ENCODE data around the gene PAGR1. TPM values are rescaled to one million over a fixed set of nuclear protein-coding genes. Genes with fewer than 3 reads are reported as not detected.

Gene PAGR1
- total and polyA plus RNA-seq, 2 experiments from 2014 or later = 19.3 to 23.6 TPM

DNA sequence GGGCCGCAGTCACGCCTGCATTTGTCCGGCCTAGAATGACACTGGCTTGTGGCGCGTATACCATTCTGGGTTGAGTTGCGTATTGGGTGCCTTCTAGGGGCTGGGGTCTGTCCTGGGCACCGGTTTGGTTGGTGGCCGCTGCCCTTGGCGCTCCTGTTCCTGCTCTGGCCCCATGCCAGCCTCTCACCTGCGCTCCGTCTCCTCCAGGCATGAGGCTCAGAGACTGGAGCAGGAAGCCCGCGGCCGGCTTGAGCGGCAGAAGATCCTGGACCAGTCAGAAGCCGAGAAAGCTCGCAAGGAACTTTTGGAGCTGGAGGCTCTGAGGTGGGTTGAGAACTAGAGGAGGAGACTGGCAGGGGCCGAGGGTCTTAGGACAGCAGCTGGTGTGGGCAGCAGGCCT lies 29.7 kb downstream of the PAGR1 start:
- no peaks in the 10 kb centered on the region for H3K9me3 ChIP-seq (ENCODE audit: low read depth)
- H3K27ac ChIP-seq = no peak overlapping the region
- H4K20me1 ChIP-seq (ENCODE audit: insufficient read depth) = no peaks in the 10 kb centered on the region
- H3K9ac ChIP-seq = no peak overlapping the region
- H3K4me2 ChIP-seq (ENCODE audit: unreplicated experiment) = no peak overlapping the region
- WGBS, 2 experiments (ENCODE audit: low coverage in 1 of 2, low lambda C conversion rate in 2 of 2, missing lambda C conversion rate in 2 of 2) = 83 to 88% methylated on average over 18 of the region's 18 CpGs
- peaks cover 9% of the 10 kb centered on the region; the same call in 1 of the 2 replicates for H3F3A ChIP-seq (ENCODE audit: insufficient read depth)
- DNase-seq = no peak
- TF ChIP-seq EZH2 (IDR thresholded peaks at IDR 0.05; ENCODE audit: insufficient read depth, poor library complexity, severe bottlenecking) = no peak
- TF ChIP-seq EZH2phosphoT487 (IDR thresholded peaks at IDR 0.05; ENCODE audit: insufficient read depth, low read depth) = no peak
- H3K79me2 ChIP-seq (ENCODE audit: insufficient read depth) = no peaks in the 10 kb centered on the region
- in situ Hi-C loops (cut with MboI) = no loop called here
- no peak overlapping the region for H3K4me3 ChIP-seq
- H3K27me3 ChIP-seq (replicated peaks; ENCODE audit: insufficient read depth) = no peaks in the 10 kb centered on the region
- H3K9me2 ChIP-seq (ENCODE audit: insufficient read depth) = no peaks in the 10 kb centered on the region
- H2AFZ ChIP-seq = no peak overlapping the region
- peaks cover 33% of the 10 kb centered on the region for H3K36me3 ChIP-seq (ENCODE audit: low read depth)
- no peaks in the 10 kb centered on the region for H3K4me1 ChIP-seq (ENCODE audit: insufficient read depth)

DNA sequence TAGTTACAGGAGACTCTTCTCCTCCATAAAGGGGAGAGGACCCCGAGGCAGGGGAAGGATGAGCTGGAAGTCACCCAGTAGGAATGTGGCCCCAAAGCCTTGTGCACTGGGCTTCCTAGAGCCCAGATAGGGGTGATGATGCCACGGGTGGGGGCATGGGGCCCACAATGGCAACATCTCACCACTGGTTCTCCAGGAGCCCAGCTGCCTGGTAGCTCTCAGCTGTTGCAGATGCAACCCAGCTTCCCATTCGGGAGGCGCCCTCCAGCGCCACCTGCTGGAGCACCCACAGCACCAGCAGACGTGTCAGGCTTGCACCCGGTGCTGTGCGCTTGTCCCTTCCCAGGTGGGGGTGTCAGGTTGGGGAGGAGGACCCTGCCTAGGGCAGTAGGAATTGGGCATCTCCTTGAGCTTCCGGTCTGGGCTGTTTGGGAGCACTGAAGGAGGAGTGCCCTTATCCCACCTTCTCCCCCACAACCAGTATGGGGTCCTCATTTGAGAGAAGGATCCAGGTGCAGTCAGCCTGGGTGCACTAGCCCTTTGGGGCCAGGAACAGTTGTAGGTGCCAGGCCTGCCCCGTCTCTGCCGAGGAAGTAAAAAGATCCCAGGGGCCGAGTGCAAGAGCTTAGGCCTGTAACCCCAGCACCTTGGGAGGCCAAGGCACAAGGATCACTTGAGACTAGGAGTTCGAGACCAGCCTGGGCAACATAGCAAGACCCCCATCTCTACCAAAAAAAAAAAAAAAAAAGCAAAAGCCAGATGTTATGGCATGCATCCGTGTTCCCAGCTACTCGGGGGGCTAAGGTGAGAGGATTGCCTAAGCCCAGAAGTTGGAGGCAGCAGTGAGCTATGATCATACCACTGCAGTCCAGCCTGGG lies 32.7 kb downstream of the PAGR1 start:
- Histone ChIP-seq H3K9me2 (ENCODE audit: insufficient read depth) (no peaks in the 10 kb centered on the region), H3K79me2 (ENCODE audit: insufficient read depth) (no peaks in the 10 kb centered on the region), H3K4me3 (no peak overlapping the region), H3K4me1 (ENCODE audit: insufficient read depth) (0 out of 2 replicates have a peak, but pooled peaks cover 7% of the 10 kb centered on the region), H3F3A (ENCODE audit: insufficient read depth) (peaks cover 26% of the 10 kb centered on the region; the same call in 1 of the 2 replicates), H3K27me3 (replicated peaks; ENCODE audit: insufficient read depth) (no peaks in the 10 kb centered on the region), H3K27ac (no peak overlapping the region), H3K9me3 (ENCODE audit: low read depth) (no peaks in the 10 kb centered on the region), H3K9ac (no peak overlapping the region), H4K20me1 (ENCODE audit: insufficient read depth) (no peaks in the 10 kb centered on the region), H3K4me2 (ENCODE audit: unreplicated experiment) (no peak overlapping the region), H2AFZ (no peak overlapping the region), H3K36me3 (ENCODE audit: low read depth) (peaks cover 33% of the 10 kb centered on the region)
- WGBS, 2 experiments (ENCODE audit: low coverage in 1 of 2, low lambda C conversion rate in 2 of 2, missing lambda C conversion rate in 2 of 2) = 30 to 40% methylated on average over 15 of the region's 15 CpGs
- in situ Hi-C loops (cut with MboI) = no loop called here
- TF ChIP-seq EZH2phosphoT487 (IDR thresholded peaks at IDR 0.05; ENCODE audit: insufficient read depth, low read depth) (no peak), EZH2 (IDR thresholded peaks at IDR 0.05; ENCODE audit: insufficient read depth, poor library complexity, severe bottlenecking) (no peak)
- DNase-seq = peak; percentile 78

DNA sequence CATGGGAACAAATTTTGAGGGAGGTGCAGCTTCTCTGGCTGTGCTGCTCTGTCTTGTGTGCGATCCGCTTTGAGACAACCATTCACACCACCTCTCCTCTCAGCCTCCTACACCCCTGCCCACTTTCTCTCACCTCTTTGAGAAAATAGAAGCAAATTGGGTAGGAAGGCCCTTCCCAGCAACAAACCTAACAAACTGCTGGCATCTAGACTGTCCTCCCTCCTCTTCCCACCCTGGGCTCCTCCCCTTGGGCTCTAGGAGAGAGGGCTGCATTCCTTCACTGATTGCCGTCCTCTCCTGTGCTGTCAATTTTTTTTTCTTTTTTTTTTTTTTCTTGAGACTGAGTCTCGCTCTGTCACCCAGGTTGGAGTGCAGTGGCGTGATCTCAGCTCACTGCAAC lies 33.6 kb downstream of the PAGR1 start:
- H3K9me3 ChIP-seq (ENCODE audit: low read depth) = no peaks in the 10 kb centered on the region
- no peak overlapping the region for H3K4me3 ChIP-seq
- no peaks in the 10 kb centered on the region for H3K9me2 ChIP-seq (ENCODE audit: insufficient read depth)
- no peak overlapping the region for H3K27ac ChIP-seq
- 89 to 98% methylated on average over 4 to 5 of the region's 5 CpGs for WGBS, 2 experiments (ENCODE audit: low coverage in 1 of 2, low lambda C conversion rate in 2 of 2, missing lambda C conversion rate in 2 of 2)
- H3K4me1 ChIP-seq (ENCODE audit: insufficient read depth) = 0 out of 2 replicates have a peak, but pooled peaks cover 7% of the 10 kb centered on the region
- TF ChIP-seq EZH2phosphoT487 (IDR thresholded peaks at IDR 0.05; ENCODE audit: insufficient read depth, low read depth) (no peak), EZH2 (IDR thresholded peaks at IDR 0.05; ENCODE audit: insufficient read depth, poor library complexity, severe bottlenecking) (no peak)
- H3K36me3 ChIP-seq (ENCODE audit: low read depth) = peaks cover 25% of the 10 kb centered on the region
- no peaks in the 10 kb centered on the region for H4K20me1 ChIP-seq (ENCODE audit: insufficient read depth)
- H3K4me2 ChIP-seq (ENCODE audit: unreplicated experiment) = no peak overlapping the region
- no peaks in the 10 kb centered on the region for H3K27me3 ChIP-seq (replicated peaks; ENCODE audit: insufficient read depth)
- in situ Hi-C loops (cut with MboI) = no loop called here
- no peak overlapping the region for H3K9ac ChIP-seq
- peaks cover 26% of the 10 kb centered on the region; the same call in 1 of the 2 replicates for H3F3A ChIP-seq (ENCODE audit: insufficient read depth)
- no peak overlapping the region for H2AFZ ChIP-seq
- DNase-seq = no peak
- H3K79me2 ChIP-seq (ENCODE audit: insufficient read depth) = no peaks in the 10 kb centered on the region

DNA sequence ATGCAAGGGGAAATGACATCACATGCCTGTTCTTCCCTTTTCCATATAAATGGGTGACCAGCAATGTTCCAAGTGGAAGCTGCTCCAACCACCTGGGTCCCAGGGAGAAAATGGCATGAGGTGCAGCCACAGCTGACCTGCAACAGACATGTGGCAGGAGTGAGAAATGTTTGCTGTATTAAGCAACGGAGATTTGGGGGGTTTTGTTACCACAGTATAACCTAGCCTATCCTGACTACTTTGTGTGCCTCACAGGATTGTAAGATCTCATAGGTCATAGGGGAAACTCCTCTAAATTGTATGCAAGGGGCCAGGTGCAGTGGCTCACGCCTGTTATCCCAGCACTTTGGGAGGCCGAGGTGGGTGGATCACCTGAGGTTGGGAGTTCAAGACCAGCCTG lies 35.0 kb downstream of the PAGR1 start:
- H2AFZ ChIP-seq = no peak overlapping the region
- no peak overlapping the region for H3K4me3 ChIP-seq
- H3K9me2 ChIP-seq (ENCODE audit: insufficient read depth) = no peaks in the 10 kb centered on the region
- no peaks in the 10 kb centered on the region for H3K79me2 ChIP-seq (ENCODE audit: insufficient read depth)
- H3K9ac ChIP-seq = no peak overlapping the region
- no peak for DNase-seq
- peaks cover 20% of the 10 kb centered on the region for H3K36me3 ChIP-seq (ENCODE audit: low read depth)
- in situ Hi-C loops (cut with MboI) = no loop called here
- H3K4me2 ChIP-seq (ENCODE audit: unreplicated experiment) = no peak overlapping the region
- H3K4me1 ChIP-seq (ENCODE audit: insufficient read depth) = 0 out of 2 replicates have a peak, but pooled peaks cover 7% of the 10 kb centered on the region
- H4K20me1 ChIP-seq (ENCODE audit: insufficient read depth) = no peaks in the 10 kb centered on the region
- 95 to 98% methylated on average over 3 of the region's 3 CpGs for WGBS, 2 experiments (ENCODE audit: low coverage in 1 of 2, low lambda C conversion rate in 2 of 2, missing lambda C conversion rate in 2 of 2)
- no peaks in the 10 kb centered on the region for H3K9me3 ChIP-seq (ENCODE audit: low read depth)
- H3K27ac ChIP-seq = no peak overlapping the region
- H3F3A ChIP-seq (ENCODE audit: insufficient read depth) = peaks cover 26% of the 10 kb centered on the region; the same call in 1 of the 2 replicates
- H3K27me3 ChIP-seq (replicated peaks; ENCODE audit: insufficient read depth) = no peaks in the 10 kb centered on the region
- no peak for TF ChIP-seq EZH2 (IDR thresholded peaks at IDR 0.05; ENCODE audit: insufficient read depth, poor library complexity, severe bottlenecking)
- TF ChIP-seq EZH2phosphoT487 (IDR thresholded peaks at IDR 0.05; ENCODE audit: insufficient read depth, low read depth) = no peak
